GM12864 (cell line): ENCODE data around the gene ZNF609.

ENCODE experiments used
- DNase-seq: peaks from one replicate; pipeline ENCODE4 v3.0.0-alpha.2; 2011; ENCODE audit warnings: low read depth
- H3K4me3 ChIP-seq: 2 replicates; pipeline ENCODE4 v1.5.1; 2011; ENCODE audit warnings: mild to moderate bottlenecking, low read depth, low read length, control low read depth
- CTCF ChIP-seq: IDR thresholded peaks from 2 replicates; pipeline ENCODE4 v1.5.1; 2011; ENCODE audit warnings: low read depth, mild to moderate bottlenecking, moderate library complexity, low read length, control low read depth, inconsistent platforms; ENCODE audit errors: missing control alignments

ZNF609 gene

DNA sequence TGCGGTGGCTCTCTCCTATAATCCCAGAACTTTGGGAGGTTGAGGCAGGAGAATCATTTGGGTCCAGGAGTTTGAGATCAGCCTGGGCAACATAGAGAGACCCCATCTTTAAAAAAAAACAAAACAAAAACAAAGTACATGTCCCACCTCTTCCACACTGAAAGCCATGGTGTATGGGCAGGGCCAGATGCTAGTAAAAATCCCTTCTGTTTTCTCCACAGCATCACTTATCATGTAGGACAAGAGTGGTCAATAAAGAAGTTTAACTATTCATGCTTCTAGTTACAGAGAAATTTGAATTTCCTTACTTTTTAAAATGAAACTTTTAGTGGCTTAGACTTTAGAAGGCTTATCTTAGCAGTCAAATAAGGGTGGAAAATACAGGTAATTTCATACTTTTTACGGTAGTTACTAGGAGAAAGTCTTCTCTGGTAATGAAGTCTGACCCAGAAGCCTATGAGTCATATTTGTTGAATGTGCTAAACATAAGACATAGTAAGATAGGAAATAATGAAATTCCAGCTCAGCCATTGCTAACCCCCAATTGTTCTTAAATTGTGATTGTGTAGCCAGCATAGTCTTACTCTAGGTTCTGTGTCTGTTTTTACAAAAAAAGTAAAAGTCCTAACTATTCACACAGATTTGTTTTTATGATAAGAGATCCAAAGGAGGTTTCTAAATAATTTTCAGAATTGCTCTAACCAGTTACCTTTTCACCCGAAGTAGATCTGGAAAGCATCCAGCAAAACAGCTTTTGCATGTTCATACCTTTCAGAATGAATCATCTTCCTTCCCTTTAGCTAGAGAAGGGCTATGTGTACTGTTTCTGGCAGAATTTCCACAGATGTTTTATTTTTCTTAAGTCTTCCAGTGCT is 16.4 kb upstream of the ZNF609 start:
- no peak overlapping the region for H3K4me3 ChIP-seq
- TF ChIP-seq CTCF: no peak
- DNase-seq: peak; percentile 57

GRCh38 chr15:64444836-64445235 is 15.5 kb upstream of the ZNF609 start:
- TF ChIP-seq CTCF: no peak
- no peak overlapping the region for H3K4me3 ChIP-seq
- DNase-seq: no peak

DNA sequence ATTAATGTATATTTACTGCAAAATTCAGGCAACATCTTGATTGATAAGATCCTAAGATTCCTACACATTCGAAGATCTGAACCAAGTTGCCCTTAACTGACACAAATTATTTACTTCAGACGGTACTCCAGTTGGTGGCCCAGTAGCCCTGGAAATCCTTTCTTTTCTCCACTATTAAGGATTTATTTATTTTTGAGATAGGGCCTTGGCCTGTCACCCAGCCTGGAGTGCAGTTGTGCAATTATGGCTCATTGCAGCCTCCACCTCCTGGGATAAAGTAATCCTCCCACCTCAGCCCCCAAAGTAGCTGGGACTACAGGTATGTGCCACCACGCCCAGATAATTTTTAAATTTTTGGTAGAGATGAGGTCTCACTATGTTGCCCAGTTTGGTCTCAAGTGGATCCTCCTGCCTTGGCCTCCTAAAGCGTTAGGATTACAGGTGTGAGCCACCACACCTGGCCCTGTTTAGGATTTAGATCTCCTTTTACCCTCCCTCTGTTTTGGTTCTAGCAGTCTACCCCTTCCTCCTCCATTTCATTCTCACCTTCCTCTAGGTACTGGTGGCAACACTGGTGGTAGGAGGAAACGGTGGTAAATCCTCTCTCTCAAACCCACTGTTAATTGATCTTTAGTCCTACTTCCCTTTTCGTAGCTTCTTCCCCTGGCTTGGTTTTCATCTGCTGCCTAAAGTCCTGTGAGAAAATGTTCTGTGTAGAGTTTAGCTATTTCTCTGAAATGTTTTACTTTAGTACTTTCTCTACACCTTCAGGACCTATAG is 12.7 kb upstream of the ZNF609 start:
- DNase-seq: peak; percentile 36
- no peak for TF ChIP-seq CTCF
- H3K4me3 ChIP-seq: no peak overlapping the region

GRCh38 chr15:64452988-64453688 is 7.2 kb upstream of the ZNF609 start:
- DNase-seq: no peak
- no peak for TF ChIP-seq CTCF
- H3K4me3 ChIP-seq: no peak overlapping the region

- no peak for TF ChIP-seq CTCF
- DNase-seq: no peak
- no peak overlapping the region for H3K4me3 ChIP-seq
Observed at GRCh38 chr15:64453689-64454037, 6.7 kb upstream of the ZNF609 start.

GRCh38 chr15:64454282-64454681 is 6.1 kb upstream of the ZNF609 start:
- TF ChIP-seq CTCF: no peak
- DNase-seq: no peak
- H3K4me3 ChIP-seq: no peak overlapping the region
